ENCODE results near the gene AJAP1.

AJAP1 gene

GRCh38 chr1:4692437-4692836 lies 38.0 kb downstream of the AJAP1 start:
- DNase-seq, result no peak
- in situ Hi-C loops (cut with HindIII; ENCODE audit: low pct_ligation_motif_present, low pct_unique_long_range_greater_than_20kb, low sequenced_read_pairs), result no loop called here

GRCh38 chr1:4693331-4693730 lies 38.9 kb downstream of the AJAP1 start:
- in situ Hi-C loops (cut with HindIII; ENCODE audit: low pct_ligation_motif_present, low pct_unique_long_range_greater_than_20kb, low sequenced_read_pairs), result no loop called here

GRCh38 chr1:4693891-4694290 lies 39.5 kb downstream of the AJAP1 start:
- in situ Hi-C loops (cut with HindIII; ENCODE audit: low pct_ligation_motif_present, low pct_unique_long_range_greater_than_20kb, low sequenced_read_pairs), result no loop called here

More at GRCh38 chr1:4693331-4693730, 38.9 kb downstream of the AJAP1 start:
- DNase-seq, result no peak

DNA sequence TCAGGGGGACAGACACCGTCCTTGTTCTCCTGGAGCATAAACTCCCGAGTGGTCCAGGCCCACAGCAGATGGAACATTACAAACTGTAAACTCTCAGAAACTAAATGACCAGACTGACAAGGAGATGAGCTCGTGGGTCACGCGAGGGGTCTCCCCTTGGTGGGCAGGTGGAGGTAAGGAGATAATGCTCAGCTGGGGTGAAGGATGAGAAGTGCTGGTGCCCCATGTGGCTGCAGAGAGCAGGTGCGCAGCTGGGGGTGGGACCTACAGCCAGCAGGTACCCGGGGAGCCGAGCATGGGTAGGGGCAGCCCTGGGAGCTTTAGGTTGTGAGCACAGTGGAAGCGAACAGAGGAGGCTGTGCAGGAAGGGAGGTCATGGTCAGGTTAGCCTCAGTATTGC lies 40.1 kb downstream of the AJAP1 start:
- in situ Hi-C loops (cut with HindIII; ENCODE audit: low pct_ligation_motif_present, low pct_unique_long_range_greater_than_20kb, low sequenced_read_pairs), result no loop called here
- DNase-seq, result no peak

More at GRCh38 chr1:4693891-4694290, 39.5 kb downstream of the AJAP1 start:
- DNase-seq, result no peak

DNA sequence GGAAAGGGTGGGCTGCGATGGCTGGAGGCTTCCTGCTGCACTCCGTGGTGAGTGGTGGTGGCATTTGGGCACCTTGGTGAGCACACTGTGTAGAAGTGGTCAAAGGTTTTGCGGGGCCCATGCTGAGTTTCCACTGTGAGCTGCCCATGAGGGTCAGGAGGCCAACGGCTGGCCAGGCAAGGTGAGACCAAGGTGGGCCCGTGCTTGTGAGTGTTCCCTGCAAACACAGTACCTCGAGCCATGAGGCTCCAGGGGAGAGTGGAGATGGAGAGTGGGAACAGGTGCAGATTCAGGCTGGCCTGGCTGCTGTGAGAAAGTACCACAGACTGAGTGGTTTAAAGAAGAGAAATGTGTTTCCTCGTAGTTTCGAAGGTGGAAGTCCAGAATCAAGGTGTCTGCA lies 40.8 kb downstream of the AJAP1 start:
- in situ Hi-C loops (cut with HindIII; ENCODE audit: low pct_ligation_motif_present, low pct_unique_long_range_greater_than_20kb, low sequenced_read_pairs), result no loop called here
- DNase-seq, result no peak

- DNase-seq, result no peak
- in situ Hi-C loops (cut with HindIII; ENCODE audit: low pct_ligation_motif_present, low pct_unique_long_range_greater_than_20kb, low sequenced_read_pairs), result no loop called here
Measured at GRCh38 chr1:4696161-4696745, 41.8 kb downstream of the AJAP1 start.

DNA sequence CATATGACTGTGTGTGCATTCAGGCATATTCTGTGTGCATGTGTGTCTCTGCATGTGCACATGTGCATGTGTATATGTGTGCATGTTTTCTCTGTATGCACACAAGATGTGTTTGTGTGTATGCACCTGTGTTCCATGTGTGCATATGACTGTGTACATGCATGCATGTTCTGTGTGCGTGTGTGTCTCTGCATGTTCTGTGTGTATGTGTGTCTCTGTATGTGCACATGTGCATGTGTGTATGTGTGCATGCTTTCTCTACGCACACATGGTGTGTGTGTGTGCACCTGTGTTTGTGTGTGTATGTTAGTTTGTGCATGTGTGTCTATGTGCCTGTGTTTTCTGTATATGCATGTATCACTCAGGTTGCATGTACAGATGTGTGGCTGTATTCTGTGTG lies 42.3 kb downstream of the AJAP1 start:
- in situ Hi-C loops (cut with HindIII; ENCODE audit: low pct_ligation_motif_present, low pct_unique_long_range_greater_than_20kb, low sequenced_read_pairs), result no loop called here
- DNase-seq, result no peak

DNA sequence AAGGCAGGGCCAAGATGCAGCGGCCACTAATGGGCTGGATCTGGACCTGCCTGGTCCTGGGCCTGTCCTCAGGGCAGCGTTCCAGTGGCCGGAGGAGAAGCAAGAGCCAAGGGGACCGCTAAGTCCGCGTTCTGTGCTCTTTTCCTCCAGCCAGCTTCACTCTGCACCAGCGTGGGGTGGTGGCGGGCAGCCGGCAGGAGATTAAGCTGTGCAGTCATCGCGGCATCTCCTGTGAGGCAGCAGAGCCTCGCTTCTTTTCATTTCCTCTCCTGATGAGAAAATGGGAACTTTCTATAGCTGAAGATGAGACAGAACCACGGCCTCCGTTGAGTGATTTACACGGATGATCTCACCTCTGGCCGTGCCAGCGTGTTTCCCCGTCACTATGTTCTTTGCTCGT lies 43.4 kb downstream of the AJAP1 start:
- DNase-seq, result no peak
- in situ Hi-C loops (cut with HindIII; ENCODE audit: low pct_ligation_motif_present, low pct_unique_long_range_greater_than_20kb, low sequenced_read_pairs), result no loop called here

DNA sequence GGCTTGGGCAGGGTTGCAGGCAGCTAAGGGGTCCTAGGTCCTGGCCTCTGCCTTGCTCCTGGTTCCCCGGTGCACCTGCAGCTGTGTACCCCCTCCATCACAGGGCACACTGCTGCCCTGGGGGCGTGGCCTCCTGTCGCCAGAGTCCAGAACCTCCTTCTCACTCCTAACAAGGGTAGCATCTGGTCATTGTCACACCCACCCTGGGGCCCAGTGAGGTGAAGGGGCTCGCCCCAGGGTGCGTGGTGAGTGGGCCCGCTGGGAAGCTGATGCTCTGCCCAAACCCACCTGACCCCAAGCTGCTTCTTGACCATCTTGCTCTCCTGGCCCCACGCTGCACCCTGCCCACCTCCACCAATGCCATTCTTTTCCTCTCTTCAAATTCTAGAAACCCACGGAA lies 44.5 kb downstream of the AJAP1 start:
- in situ Hi-C loops (cut with HindIII; ENCODE audit: low pct_ligation_motif_present, low pct_unique_long_range_greater_than_20kb, low sequenced_read_pairs), result no loop called here
- DNase-seq, result no peak

GRCh38 chr1:4699376-4700301 lies 45.2 kb downstream of the AJAP1 start:
- DNase-seq, result no peak
- in situ Hi-C loops (cut with HindIII; ENCODE audit: low pct_ligation_motif_present, low pct_unique_long_range_greater_than_20kb, low sequenced_read_pairs), result no loop called here

DNA sequence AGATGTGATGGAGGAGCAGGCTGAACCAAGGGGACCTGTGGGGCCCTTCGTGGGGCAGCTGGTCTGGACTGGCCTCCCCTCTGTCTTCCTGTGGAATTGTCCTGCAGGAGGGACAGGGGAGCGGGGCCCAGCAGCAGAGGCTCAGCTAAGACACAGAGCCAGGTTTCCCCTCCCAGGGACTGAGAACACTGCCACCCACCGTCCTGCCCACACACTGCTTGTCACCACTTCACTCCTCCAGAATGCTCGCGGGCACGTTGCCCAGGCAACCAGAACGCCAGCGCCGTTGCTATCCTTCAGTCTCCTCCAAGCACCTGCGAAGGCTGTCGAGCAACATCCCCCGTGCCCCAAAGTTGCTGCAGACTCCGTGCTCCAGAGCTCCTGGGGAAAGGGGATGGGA lies 46.4 kb downstream of the AJAP1 start:
- in situ Hi-C loops (cut with HindIII; ENCODE audit: low pct_ligation_motif_present, low pct_unique_long_range_greater_than_20kb, low sequenced_read_pairs), result no loop called here
- no peak for DNase-seq

GRCh38 chr1:4701276-4701675 lies 46.9 kb downstream of the AJAP1 start:
- in situ Hi-C loops (cut with HindIII; ENCODE audit: low pct_ligation_motif_present, low pct_unique_long_range_greater_than_20kb, low sequenced_read_pairs), result no loop called here
- DNase-seq, result no peak

GRCh38 chr1:4702464-4702863 lies 48.1 kb downstream of the AJAP1 start:
- in situ Hi-C loops (cut with HindIII; ENCODE audit: low pct_ligation_motif_present, low pct_unique_long_range_greater_than_20kb, low sequenced_read_pairs), result no loop called here
- DNase-seq, result no peak

DNA sequence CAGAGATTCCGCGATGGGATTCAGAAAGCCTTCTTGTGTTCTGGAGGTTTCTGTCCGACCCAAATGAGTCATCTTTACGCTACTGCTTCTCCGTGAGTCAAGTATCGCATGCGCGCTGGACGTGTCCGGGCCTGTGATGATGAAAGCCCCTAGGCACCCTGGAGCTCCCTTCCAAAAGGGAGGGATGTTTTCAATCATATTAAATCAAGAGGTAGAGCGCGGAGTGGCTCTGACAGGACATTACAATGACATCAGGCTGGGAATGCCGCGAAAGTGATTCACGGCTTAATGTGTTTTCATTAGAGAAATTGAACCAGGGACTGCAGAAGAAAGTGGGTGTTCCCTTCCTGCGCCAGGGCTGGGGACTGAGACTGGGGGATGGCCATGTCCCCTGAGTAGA lies 48.5 kb downstream of the AJAP1 start:
- in situ Hi-C loops (cut with HindIII; ENCODE audit: low pct_ligation_motif_present, low pct_unique_long_range_greater_than_20kb, low sequenced_read_pairs), result no loop called here
- no peak for DNase-seq

DNA sequence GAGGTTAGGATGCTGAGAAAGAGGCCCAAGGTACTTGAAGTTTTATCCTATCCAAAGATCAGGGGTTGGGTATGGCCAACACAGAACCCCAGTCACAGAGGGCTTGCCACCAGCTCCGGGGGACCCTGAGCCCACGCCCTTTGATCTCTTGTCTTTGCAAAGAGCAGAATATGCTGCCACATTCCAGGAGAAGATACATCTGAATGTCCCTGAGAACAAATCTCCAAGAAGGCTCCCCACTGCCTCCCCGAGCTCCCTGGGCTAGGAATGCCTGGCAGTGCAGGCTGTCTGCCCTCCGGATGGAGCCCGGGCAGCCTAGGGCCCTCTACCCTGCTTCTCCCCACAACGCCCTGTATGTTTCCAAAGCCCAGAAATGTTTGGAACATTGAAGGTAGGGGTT lies 49.2 kb downstream of the AJAP1 start:
- DNase-seq, result no peak
- in situ Hi-C loops (cut with HindIII; ENCODE audit: low pct_ligation_motif_present, low pct_unique_long_range_greater_than_20kb, low sequenced_read_pairs), result no loop called here

DNA sequence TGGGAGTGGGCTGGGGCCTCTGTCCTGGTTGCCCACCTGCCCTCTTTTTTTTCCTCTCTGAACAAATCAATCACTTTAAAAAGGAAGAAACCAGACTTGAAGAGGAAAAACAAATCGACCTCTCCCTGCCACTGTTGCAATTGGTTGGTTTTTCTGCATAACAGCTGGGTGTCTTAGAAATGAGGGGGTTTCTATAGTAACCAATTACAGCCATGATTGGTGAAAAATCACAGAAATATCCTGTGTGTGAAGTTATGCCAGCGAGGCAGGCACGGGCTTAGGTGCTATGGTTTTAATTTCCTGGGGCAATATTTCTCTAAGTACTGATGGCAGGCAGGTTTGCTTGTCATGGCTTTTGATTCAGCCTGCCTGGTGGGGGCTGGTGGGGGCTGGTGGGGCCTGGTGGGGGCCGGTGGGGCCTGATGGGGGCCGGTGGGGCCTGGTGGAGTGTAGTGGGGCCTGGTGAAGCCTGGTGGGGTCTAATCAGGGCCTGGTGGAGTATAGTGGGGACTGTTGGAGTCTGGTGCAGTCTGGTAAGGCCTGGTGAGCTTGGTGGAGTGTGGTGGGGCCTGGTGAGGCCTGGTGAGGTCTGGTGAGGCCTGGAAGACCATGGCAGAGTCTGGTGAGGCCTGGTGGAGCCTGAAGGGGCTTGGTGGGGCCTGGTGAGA lies 54.6 kb downstream of the AJAP1 start:
- no peak for DNase-seq
- in situ Hi-C loops (cut with HindIII; ENCODE audit: low pct_ligation_motif_present, low pct_unique_long_range_greater_than_20kb, low sequenced_read_pairs), result no loop called here

- DNase-seq, result no peak
- in situ Hi-C loops (cut with HindIII; ENCODE audit: low pct_ligation_motif_present, low pct_unique_long_range_greater_than_20kb, low sequenced_read_pairs), result no loop called here
Measured at GRCh38 chr1:4709641-4710040, 55.2 kb downstream of the AJAP1 start.

DNA sequence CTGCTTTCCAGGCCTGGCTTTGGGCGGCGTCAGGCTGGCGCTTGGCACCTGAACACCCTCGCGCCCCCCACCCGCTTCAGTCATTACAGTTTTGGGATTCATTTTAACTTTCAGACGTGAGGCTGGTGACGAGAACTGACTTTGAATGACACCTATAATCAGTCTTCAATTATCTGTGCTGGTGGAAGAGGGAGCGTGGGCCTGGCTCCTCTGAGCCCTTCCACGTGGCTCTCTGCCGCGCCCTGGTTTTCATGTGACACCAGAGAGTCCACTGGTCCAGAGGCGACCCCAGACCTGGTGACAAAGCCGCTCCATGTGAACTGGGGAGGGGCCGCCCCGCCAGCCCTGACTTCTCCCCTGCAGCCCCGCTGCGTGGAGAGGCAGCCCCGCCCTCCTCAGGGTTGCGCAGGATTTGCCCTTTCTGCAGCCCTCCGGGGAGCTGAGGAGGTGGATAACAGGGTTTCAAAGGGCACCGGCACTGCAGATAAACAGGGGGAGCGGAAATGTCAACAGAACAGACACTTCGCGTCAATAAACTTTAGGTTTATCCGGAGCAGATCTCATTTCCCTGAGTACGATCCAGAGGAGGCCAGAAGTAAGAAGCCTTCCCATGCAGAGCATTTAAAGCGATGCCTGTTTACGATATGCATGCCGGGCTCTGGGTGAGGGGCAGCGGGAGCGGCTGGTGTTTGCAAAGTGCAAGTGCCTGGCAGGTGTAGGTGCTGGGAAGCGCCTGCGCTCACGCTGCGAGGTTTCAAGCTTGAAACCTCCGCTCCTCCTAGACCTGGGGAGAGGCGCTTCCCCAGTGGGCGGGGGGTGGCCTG lies 56.4 kb downstream of the AJAP1 start:
- no peak for DNase-seq
- in situ Hi-C loops (cut with HindIII; ENCODE audit: low pct_ligation_motif_present, low pct_unique_long_range_greater_than_20kb, low sequenced_read_pairs), result no loop called here

Data from ACHN (cell line).